Gastroesophageal sphincter (tissue), 4 donors: ENCODE data around the gene GNS. TPM values are rescaled to one million over a fixed set of nuclear protein-coding genes. Genes with fewer than 3 reads are reported as not detected.
A peak's percentile ranks its signal among the peaks of the same experiment; 100 is the strongest.

Experiments
- ATAC-seq: fragments of 150-250 bp; one replicate; pipeline ENCODE4 v1.9.1; 2016; ENCODE audit warnings: mild to moderate bottlenecking, moderate library complexity
- H3K27ac ChIP-seq, 4 donors: fragments of 200-600 bp; sonication (generic) in 3 of 4; 1 replicate in 3 of 4; 2 replicates in 1 of 4; pipeline ENCODE4 v1.5.1; 2016 to 2019
- H3K27me3 ChIP-seq: fragments of 200-600 bp; sonication (generic); one replicate; pipeline ENCODE4 v1.5.1; 2019
- H3K36me3 ChIP-seq, 2 donors: fragments of 200-600 bp; sonication (generic); one replicate each; pipeline ENCODE4 v1.5.1; 2019; ENCODE audit warnings: control low read depth in 1 of 2
- H3K4me1 ChIP-seq, 3 donors: fragments of 200-600 bp; sonication (generic); 1 replicate in 2 of 3; 2 replicates in 1 of 3; pipeline ENCODE4 v1.5.1; 2016 to 2019; ENCODE audit warnings: control low read depth in 2 of 3
- H3K4me3 ChIP-seq, 2 donors: fragments of 200-600 bp; sonication (generic); one replicate each; pipeline ENCODE4 v1.5.1; 2019; ENCODE audit warnings: mild to moderate bottlenecking in 1 of 2, moderate library complexity in 1 of 2
- H3K9me3 ChIP-seq, 3 donors: fragments of 200-600 bp; sonication (generic); one replicate each; pipeline ENCODE4 v1.5.1; 2017 to 2019; ENCODE audit warnings: control low read depth in 2 of 3
- EP300 ChIP-seq: sonication (generic); formaldehyde crosslinking; IDR thresholded peaks from one replicate; pipeline ENCODE4 v1.6.1; 2017; ENCODE audit warnings: antibody characterized with exemption, mild to moderate bottlenecking
- POLR2A ChIP-seq, 2 donors: fragments of 450-650 bp; IDR thresholded peaks; one replicate each; pipeline ENCODE4 v1.6.1; 2017; ENCODE audit warnings: antibody characterized with exemption in 2 of 2, mild to moderate bottlenecking in 2 of 2, moderate library complexity in 1 of 2
- POLR2AphosphoS5 ChIP-seq: sonication (generic); formaldehyde crosslinking; IDR thresholded peaks from one replicate; pipeline ENCODE4 v1.6.1; 2017; ENCODE audit warnings: antibody characterized with exemption
- WGBS, 2 donors: methylation state at CpG; one replicate each; pipeline ENCODE4 v1.1.5; 2018; ENCODE audit warnings: low coverage in 1 of 2; 5-methylcytosine and 5-hydroxymethylcytosine counted together
- total RNA-seq, 4 donors: library from RNA; depleted of rRNA; stranded (reverse); fragments of >200 nt; gene quantifications; one replicate each; pipeline ENCODE4 v1.1.0, GENCODE V29; 2016
- TF ChIP-seq, protein P1 (sequence below), 4 experiments: fragments of 200-600 bp in 2 of 4; fragments of 450-650 bp in 2 of 4; sonication (generic) in 1 of 4; IDR thresholded peaks; one replicate each; pipeline ENCODE4 v1.5.1; 2017 to 2019; ENCODE audit warnings: antibody characterized with exemption in 4 of 4, mild to moderate bottlenecking in 2 of 4, moderate library complexity in 2 of 4

The GNS gene
- total RNA-seq, 4 donors from 2014 or later, result 69.3 to 116 (median 89.7) TPM

DNA sequence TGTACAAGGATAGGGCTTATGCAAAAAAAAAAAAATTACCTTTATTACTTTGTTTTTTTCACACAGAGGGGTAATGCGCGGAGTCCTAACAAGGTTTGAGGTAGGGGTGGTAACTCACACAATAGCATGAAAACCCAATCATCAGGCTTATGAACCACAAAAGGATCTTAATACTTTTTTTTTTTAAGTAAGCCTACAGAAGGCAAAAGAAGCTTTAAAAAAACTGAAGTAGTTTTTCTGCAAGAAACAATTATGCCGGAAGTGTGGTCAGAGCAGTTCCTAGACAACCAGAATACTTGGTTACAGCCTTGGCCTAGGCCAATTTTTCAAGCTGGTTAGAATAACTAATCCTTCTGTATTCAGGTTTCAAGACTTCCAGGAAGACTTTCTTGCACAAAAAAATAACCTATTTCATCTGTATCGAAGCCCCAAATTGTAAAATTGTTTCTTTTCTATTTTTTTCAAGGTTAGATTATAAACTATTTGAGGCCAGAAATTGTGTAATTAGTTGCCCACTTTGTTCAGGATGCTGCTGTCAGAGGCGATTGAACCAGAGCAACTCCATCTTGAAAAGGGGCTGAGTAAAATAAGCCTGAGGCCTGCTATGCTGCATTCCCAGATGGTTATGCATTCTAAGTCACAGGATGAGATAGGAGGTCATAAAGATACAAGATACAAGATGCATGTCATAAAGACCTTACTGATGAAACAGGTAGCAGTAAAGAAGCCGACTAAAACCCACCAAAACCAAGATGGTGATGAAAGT, 1.8 kb upstream of the GNS start:
- TF ChIP-seq EP300 (no peak), POLR2AphosphoS5 (no peak), POLR2A (IDR thresholded peaks at IDR 0.05) (no peak)
- TF ChIP-seq, protein P1, sequence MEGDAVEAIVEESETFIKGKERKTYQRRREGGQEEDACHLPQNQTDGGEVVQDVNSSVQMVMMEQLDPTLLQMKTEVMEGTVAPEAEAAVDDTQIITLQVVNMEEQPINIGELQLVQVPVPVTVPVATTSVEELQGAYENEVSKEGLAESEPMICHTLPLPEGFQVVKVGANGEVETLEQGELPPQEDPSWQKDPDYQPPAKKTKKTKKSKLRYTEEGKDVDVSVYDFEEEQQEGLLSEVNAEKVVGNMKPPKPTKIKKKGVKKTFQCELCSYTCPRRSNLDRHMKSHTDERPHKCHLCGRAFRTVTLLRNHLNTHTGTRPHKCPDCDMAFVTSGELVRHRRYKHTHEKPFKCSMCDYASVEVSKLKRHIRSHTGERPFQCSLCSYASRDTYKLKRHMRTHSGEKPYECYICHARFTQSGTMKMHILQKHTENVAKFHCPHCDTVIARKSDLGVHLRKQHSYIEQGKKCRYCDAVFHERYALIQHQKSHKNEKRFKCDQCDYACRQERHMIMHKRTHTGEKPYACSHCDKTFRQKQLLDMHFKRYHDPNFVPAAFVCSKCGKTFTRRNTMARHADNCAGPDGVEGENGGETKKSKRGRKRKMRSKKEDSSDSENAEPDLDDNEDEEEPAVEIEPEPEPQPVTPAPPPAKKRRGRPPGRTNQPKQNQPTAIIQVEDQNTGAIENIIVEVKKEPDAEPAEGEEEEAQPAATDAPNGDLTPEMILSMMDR (IDR thresholded peaks at IDR 0.05), result no peak
- ATAC-seq, result no peak
- Histone ChIP-seq H3K27me3 (no peaks in the 10 kb centered on the region), H3K4me1 (peaks cover 0 to 31% (median 9%) of the 10 kb centered on the region in 3 donors), H3K36me3 (no peaks in the 10 kb centered on the region), H3K9me3 (no peaks in the 10 kb centered on the region), H3K27ac (no peak overlapping the region), H3K4me3 (no peak overlapping the region)
- 92 to 96% methylated on average over 4 to 6 of the region's 6 CpGs for WGBS, 2 donors

DNA sequence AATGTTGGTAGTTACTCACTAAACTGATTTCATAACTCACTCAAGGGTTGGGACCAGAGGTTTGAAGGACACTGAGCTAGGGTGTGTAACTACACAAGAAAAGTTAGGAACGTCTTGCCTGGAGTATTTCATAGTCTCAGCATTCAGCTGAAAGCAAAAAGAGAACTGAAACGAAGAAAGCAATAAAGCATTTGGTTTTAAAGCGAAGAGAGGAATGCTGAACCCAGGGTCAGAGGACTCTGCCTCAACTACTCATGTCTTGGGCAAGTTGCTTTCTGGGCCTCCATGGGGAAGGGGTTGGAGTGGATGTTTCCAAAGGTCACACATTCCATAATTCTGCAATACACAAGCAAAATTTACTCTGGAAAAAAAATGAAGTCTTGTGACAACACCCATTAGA, 1.4 kb downstream of the GNS start:
- no peaks in the 10 kb centered on the region for H3K9me3 ChIP-seq
- H3K27ac ChIP-seq, result peak overlapping the region in 2 of 4 donors; percentile 21 to 91
- ATAC-seq, result no peak
- peaks cover 0 to 12% of the 10 kb centered on the region in 2 donors for H3K36me3 ChIP-seq
- TF ChIP-seq POLR2AphosphoS5 (no peak), EP300 (no peak), POLR2A (IDR thresholded peaks at IDR 0.05) (no peak)
- TF ChIP-seq, protein P1 (IDR thresholded peaks at IDR 0.05), result no peak
- 47 to 83% methylated on average over 3 of the region's 3 CpGs for WGBS, 2 donors
- no peaks in the 10 kb centered on the region for H3K27me3 ChIP-seq
- peak overlapping the region in 1 of 2 donors; percentile 15 for H3K4me3 ChIP-seq
- H3K4me1 ChIP-seq, result peaks cover 0 to 35% (median 9%) of the 10 kb centered on the region in 3 donors

DNA sequence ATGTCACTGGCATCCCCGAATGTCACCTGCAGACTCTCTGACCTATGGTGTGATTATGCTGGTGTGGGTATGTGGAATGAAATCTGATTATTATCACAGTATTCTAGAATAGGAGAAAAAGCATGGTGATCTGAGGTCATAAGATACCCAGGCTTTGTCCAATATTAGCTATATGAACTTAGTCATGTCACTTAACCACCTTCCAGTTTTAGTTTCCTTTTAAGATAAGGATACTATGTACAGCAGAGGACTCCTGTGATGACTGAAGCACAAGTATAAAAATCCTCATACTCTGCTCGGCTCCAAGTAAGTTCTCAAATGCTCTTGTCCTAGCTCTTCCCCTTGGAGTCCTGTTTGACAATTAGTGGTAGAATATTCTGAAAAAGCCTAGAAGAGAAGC, 2.8 kb downstream of the GNS start:
- ATAC-seq, result no peak
- H3K4me1 ChIP-seq, result peaks cover 0 to 35% (median 9%) of the 10 kb centered on the region in 3 donors
- TF ChIP-seq POLR2A (IDR thresholded peaks at IDR 0.05) (no peak), EP300 (no peak), POLR2AphosphoS5 (no peak)
- TF ChIP-seq, protein P1 (IDR thresholded peaks at IDR 0.05), result no peak

DNA sequence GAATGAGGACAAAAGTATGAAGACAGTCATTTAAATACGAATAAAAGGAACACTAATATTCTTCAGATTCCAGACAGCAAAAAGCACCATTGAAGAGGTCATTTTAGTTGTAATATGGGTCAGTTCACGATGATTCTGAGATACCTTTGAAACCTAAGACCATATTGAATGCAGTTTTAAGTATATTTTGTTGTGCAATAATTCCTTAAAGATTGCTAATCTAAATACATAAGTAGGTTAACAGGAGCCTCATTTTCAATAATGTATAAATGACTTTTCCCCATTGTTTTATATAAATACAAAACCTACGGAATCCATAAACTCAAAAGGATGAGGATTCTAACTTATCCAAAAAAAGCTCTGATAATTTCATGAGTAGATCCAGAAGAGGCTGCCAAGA, 5.8 kb downstream of the GNS start:
- 85 to 93% methylated on average over 3 of the region's 3 CpGs for WGBS, 2 donors
- H3K36me3 ChIP-seq, result peaks cover 0 to 46% of the 10 kb centered on the region in 2 donors
- H3K9me3 ChIP-seq, result no peaks in the 10 kb centered on the region
- peaks cover 0 to 23% (median 4%) of the 10 kb centered on the region in 3 donors for H3K4me1 ChIP-seq
- H3K27ac ChIP-seq, result peak overlapping the region in 1 of 4 donors; percentile 8
- TF ChIP-seq EP300 (no peak), POLR2A (IDR thresholded peaks at IDR 0.05) (no peak), POLR2AphosphoS5 (no peak)
- TF ChIP-seq, protein P1 (IDR thresholded peaks at IDR 0.05), result no peak
- ATAC-seq, result no peak
- H3K27me3 ChIP-seq, result no peaks in the 10 kb centered on the region
- no peak overlapping the region for H3K4me3 ChIP-seq

More for the DNA sequence above, 2.8 kb downstream of the GNS start:
- H3K4me3 ChIP-seq, result no peak overlapping the region
- H3K27ac ChIP-seq, result no peak overlapping the region
- H3K9me3 ChIP-seq, result no peaks in the 10 kb centered on the region
- peaks cover 0 to 23% of the 10 kb centered on the region in 2 donors for H3K36me3 ChIP-seq
- no peaks in the 10 kb centered on the region for H3K27me3 ChIP-seq
- 84 to 92% methylated on average over 2 of the region's 2 CpGs for WGBS, 2 donors

DNA sequence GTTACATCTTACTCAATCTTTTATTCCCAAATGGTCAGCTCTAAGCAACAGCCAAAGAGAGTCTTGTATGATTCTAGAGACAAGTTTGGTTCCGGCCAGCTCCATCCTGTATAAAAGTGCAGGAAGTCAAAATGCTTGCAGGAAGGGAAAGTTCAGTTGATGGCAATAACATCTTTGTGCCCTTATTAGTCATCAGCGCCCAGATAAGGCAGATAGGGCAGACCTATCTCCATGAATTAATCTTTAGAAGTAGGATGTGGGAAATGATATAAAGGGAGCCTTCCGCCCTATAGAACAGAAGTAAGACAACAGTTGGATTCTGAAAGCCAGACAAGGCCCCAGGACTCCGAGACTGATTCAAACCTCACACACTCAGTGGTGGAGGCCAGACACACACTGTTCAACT, 6.4 kb downstream of the GNS start:
- no peak overlapping the region for H3K4me3 ChIP-seq
- TF ChIP-seq, protein P1 (IDR thresholded peaks at IDR 0.05), result no peak
- TF ChIP-seq EP300, result no peak
- no peak for TF ChIP-seq POLR2AphosphoS5
- no peak for TF ChIP-seq POLR2A (IDR thresholded peaks at IDR 0.05)
- peaks cover 0 to 17% (median 4%) of the 10 kb centered on the region in 3 donors for H3K4me1 ChIP-seq
- peak; percentile 73 for ATAC-seq
- H3K27me3 ChIP-seq, result no peaks in the 10 kb centered on the region
- H3K36me3 ChIP-seq, result peaks cover 0 to 52% of the 10 kb centered on the region in 2 donors
- no peaks in the 10 kb centered on the region for H3K9me3 ChIP-seq
- H3K27ac ChIP-seq, result peak overlapping the region in 1 of 4 donors; percentile 8
- WGBS, 2 donors, result 76 to 79% methylated on average over 2 to 4 of the region's 4 CpGs
